HepG2 (cell line): ENCODE data around the gene CAVIN2. TPM values are rescaled to one million over a fixed set of nuclear protein-coding genes. Genes with fewer than 3 reads are reported as not detected.

Experiments used
- DR1 ChIP-seq: sonication (generic); formaldehyde crosslinking; IDR thresholded peaks from 2 replicates; pipeline ENCODE4 v1.8.0; 2021; ENCODE audit warnings: mild to moderate bottlenecking, missing genetic modification reagents, inconsistent platforms
- EEA1 ChIP-seq: sonication (generic); formaldehyde crosslinking; IDR thresholded peaks from 2 replicates; pipeline ENCODE4 v1.5.1; 2020; ENCODE audit warnings: mild to moderate bottlenecking, missing genetic modification reagents, borderline replicate concordance
- EZH2 ChIP-seq: conservative IDR thresholded peaks from 2 replicates; pipeline ENCODE4 v1.6.1; 2012; ENCODE audit warnings: mild to moderate bottlenecking, low read depth, low read length, moderate library complexity
- IKZF5 ChIP-seq: IDR thresholded peaks from 2 replicates; pipeline ENCODE4 v1.6.1; 2018; ENCODE audit warnings: missing genetic modification reagents, mild to moderate bottlenecking, missing compliant biosample characterization
- MED13 ChIP-seq: sonication (generic); formaldehyde crosslinking; IDR thresholded peaks from 2 replicates; pipeline ENCODE4 v1.5.0; 2020; ENCODE audit warnings: missing genetic modification reagents
- MYC ChIP-seq: sonication (generic); formaldehyde crosslinking; IDR thresholded peaks from 2 replicates; pipeline ENCODE4 v1.9.0; 2021; ENCODE audit warnings: missing genetic modification reagents, borderline replicate concordance
- NFIB ChIP-seq: sonication (generic); formaldehyde crosslinking; IDR thresholded peaks from 2 replicates; pipeline ENCODE4 v1.9.0; 2021; ENCODE audit warnings: missing genetic modification reagents, mild to moderate bottlenecking, borderline replicate concordance
- PHF21A ChIP-seq: sonication (generic); formaldehyde crosslinking; IDR thresholded peaks from 2 replicates; pipeline ENCODE4 v1.5.0; 2020; ENCODE audit warnings: mild to moderate bottlenecking, missing genetic modification reagents
- SOX5 ChIP-seq: IDR thresholded peaks from 2 replicates; pipeline ENCODE4 v1.6.1; 2016; ENCODE audit warnings: borderline replicate concordance
- UBTF ChIP-seq: sonication (generic); formaldehyde crosslinking; IDR thresholded peaks from 2 replicates; pipeline ENCODE4 v1.4.0; 2020; ENCODE audit warnings: mild to moderate bottlenecking, missing genetic modification reagents
- ZNF17 ChIP-seq: sonication (generic); formaldehyde crosslinking; IDR thresholded peaks from 2 replicates; pipeline ENCODE4 v1.5.0; 2020; ENCODE audit warnings: mild to moderate bottlenecking, missing genetic modification reagents
- ZNF616 ChIP-seq: sonication (generic); formaldehyde crosslinking; IDR thresholded peaks from 2 replicates; pipeline ENCODE4 v1.5.0; 2020; ENCODE audit warnings: low read depth, mild to moderate bottlenecking, missing genetic modification reagents
- ZNF816 ChIP-seq: sonication (generic); formaldehyde crosslinking; IDR thresholded peaks from 2 replicates; pipeline ENCODE4 v1.8.0; 2022; ENCODE audit warnings: missing genetic modification reagents, mild to moderate bottlenecking, borderline replicate concordance
- ZSCAN20 ChIP-seq: sonication (generic); formaldehyde crosslinking; IDR thresholded peaks from 2 replicates; pipeline ENCODE4 v1.4.0; 2020; ENCODE audit warnings: missing genetic modification reagents, mild to moderate bottlenecking, borderline replicate concordance
- polyA plus RNA-seq, 8 experiments: library from polyadenylated mRNA; depleted of rRNA in 3 of 8; stranded (reverse) in 7 of 8; unstranded in 1 of 8; fragments of >200 nt; fragmentation: Illumina TruSeq in 4 of 8; extraction: Trizol in 4 of 8; gene quantifications; 2 replicates each; pipeline versions ENCODE4 v1.2.1 to v1.2.3, GENCODE V29; 2011 to 2016; ENCODE audit warnings: low read depth in 4 of 8, missing spikeins in 1 of 8, mixed read lengths in 1 of 8; ENCODE audit not compliant: insufficient read depth in 1 of 8
- total RNA-seq, 5 experiments: library from RNA; depleted of rRNA; stranded (reverse); fragments of >200 nt; fragmentation: Illumina TruSeq; extraction: Trizol; gene quantifications; 2 replicates each; pipeline ENCODE4 v1.2.3, GENCODE V29; 2016; ENCODE audit warnings: low read depth in 1 of 5
- TF ChIP-seq, protein P1 (sequence below): sonication (generic); formaldehyde crosslinking; IDR thresholded peaks from 2 replicates; pipeline ENCODE4 v1.5.1; 2020; ENCODE audit warnings: mild to moderate bottlenecking, missing genetic modification reagents, moderate library complexity
- TF ChIP-seq, protein P2 (sequence below): IDR thresholded peaks from 2 replicates; pipeline ENCODE4 v1.6.1; 2016; ENCODE audit warnings: low read depth, borderline replicate concordance

Gene CAVIN2
- total and polyA plus RNA-seq, 2 of the 13 experiments (the other 11 are each of a cell fraction or from before 2014, with no cell fraction given) = 7.6 to 38.8 TPM

DNA sequence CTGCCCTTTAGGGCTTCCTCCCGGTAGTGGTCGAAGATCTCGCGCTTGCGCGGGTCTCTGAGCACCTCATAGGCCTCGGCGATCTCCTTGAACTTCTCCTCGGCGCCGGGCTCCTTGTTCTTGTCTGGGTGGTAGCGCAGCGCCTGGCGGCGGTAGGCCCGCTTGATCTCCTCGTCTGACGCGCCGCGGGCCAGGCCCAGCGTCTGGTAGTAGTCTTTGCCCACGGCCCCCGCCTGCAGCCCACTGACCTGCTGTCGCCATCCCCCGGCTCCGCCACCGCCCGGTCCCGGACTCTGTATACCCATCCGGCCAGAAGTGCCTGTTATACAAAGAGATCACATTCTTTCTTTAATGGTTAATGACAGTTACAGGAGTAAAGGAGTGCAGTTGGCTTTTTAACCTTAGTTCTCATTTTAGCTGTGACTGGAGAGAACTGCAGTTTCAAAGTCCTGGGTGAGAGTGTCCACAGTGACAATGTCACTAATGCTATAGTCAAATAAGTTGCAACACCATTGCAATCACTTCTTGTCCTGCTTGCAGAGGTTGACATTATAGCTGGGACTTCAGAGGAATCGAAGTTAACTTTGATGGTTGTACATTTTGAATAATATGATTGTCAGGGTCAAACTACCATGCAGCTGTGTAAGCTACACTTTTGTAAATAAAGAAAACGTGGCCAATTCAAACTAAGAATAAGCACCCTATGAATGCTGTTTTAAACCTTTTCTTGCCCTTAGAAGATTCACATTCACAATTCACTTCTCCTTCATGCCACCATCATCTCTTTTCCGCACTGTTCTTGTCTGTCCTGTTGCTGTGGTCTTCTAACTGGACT, 35.3 kb upstream of the CAVIN2 start (continued):
- TF ChIP-seq ZNF616 (CRISPR knock-in tag) (no peak), SOX5 (CRISPR knock-in tag) (peak; percentile 92), UBTF (0 out of 2 replicates have a peak, but pooled peaks have one; percentile 25), IKZF5 (peak; percentile 100), NFIB (CRISPR knock-in tag) (no peak), EEA1 (CRISPR knock-in tag) (no peak), ZNF17 (CRISPR knock-in tag) (no peak), ZSCAN20 (CRISPR knock-in tag) (no peak), MYC (CRISPR knock-in tag) (no peak; the same call in 1 of the 2 replicates), PHF21A (CRISPR knock-in tag) (peak; percentile 57; the same call in 1 of the 2 replicates), MED13 (CRISPR knock-in tag) (no peak), EZH2 (no peak), DR1 (CRISPR knock-in tag) (0 out of 2 replicates have a peak, but pooled peaks have one; percentile 37), ZNF816 (CRISPR knock-in tag) (no peak)
- TF ChIP-seq, protein P1, sequence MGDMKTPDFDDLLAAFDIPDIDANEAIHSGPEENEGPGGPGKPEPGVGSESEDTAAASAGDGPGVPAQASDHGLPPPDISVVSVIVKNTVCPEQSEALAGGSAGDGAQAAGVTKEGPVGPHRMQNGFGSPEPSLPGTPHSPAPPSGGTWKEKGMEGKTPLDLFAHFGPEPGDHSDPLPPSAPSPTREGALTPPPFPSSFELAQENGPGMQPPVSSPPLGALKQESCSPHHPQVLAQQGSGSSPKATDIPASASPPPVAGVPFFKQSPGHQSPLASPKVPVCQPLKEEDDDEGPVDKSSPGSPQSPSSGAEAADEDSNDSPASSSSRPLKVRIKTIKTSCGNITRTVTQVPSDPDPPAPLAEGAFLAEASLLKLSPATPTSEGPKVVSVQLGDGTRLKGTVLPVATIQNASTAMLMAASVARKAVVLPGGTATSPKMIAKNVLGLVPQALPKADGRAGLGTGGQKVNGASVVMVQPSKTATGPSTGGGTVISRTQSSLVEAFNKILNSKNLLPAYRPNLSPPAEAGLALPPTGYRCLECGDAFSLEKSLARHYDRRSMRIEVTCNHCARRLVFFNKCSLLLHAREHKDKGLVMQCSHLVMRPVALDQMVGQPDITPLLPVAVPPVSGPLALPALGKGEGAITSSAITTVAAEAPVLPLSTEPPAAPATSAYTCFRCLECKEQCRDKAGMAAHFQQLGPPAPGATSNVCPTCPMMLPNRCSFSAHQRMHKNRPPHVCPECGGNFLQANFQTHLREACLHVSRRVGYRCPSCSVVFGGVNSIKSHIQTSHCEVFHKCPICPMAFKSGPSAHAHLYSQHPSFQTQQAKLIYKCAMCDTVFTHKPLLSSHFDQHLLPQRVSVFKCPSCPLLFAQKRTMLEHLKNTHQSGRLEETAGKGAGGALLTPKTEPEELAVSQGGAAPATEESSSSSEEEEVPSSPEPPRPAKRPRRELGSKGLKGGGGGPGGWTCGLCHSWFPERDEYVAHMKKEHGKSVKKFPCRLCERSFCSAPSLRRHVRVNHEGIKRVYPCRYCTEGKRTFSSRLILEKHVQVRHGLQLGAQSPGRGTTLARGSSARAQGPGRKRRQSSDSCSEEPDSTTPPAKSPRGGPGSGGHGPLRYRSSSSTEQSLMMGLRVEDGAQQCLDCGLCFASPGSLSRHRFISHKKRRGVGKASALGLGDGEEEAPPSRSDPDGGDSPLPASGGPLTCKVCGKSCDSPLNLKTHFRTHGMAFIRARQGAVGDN (CRISPR knock-in tag) = peak; percentile 78
- TF ChIP-seq, protein P2, sequence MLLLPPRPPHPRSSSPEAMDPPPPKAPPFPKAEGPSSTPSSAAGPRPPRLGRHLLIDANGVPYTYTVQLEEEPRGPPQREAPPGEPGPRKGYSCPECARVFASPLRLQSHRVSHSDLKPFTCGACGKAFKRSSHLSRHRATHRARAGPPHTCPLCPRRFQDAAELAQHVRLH (CRISPR knock-in tag) = no peak
